ENCODE measurements around the gene OR2A5. TPM values are rescaled to one million over a fixed set of nuclear protein-coding genes. Genes with fewer than 3 reads are reported as not detected.

OR2A5 gene
- total RNA-seq, 1 donor from 2014 or later: not detected

- DNase-seq (ENCODE audit: low read depth): peak; percentile 9
- no peak for TF ChIP-seq CTCF (IDR thresholded peaks at IDR 0.05; ENCODE audit: insufficient read depth, low read length, poor library complexity, severe bottlenecking)
- Histone ChIP-seq H3K36me3 (ENCODE audit: control insufficient read depth, insufficient read depth, low read length) (no peaks in the 10 kb centered on the region), H3K4me3 (ENCODE audit: low read depth, low read length) (no peak overlapping the region), H3K27me3 (ENCODE audit: control insufficient read depth, insufficient read depth, low read length) (no peaks in the 10 kb centered on the region)
These were observed 9.2 kb downstream of the OR2A5 start for GRCh38 chr7:144057954-144058353.

GRCh38 chr7:144063710-144064109 is 15.0 kb downstream of the OR2A5 start:
- Histone ChIP-seq H3K27me3 (ENCODE audit: control insufficient read depth, insufficient read depth, low read length) (no peaks in the 10 kb centered on the region), H3K36me3 (ENCODE audit: control insufficient read depth, insufficient read depth, low read length) (no peaks in the 10 kb centered on the region), H3K4me3 (ENCODE audit: low read depth, low read length) (no peak overlapping the region)
- TF ChIP-seq CTCF (IDR thresholded peaks at IDR 0.05; ENCODE audit: insufficient read depth, low read length, poor library complexity, severe bottlenecking): peak; percentile 29
- DNase-seq (ENCODE audit: low read depth): no peak

GRCh38 chr7:144069511-144069910 is 20.8 kb downstream of the OR2A5 start, which contains the start of gene OR2A25:
Gene OR2A25, plus strand, starts transcription at chr7:144069811. Its CDS starts 4,409 bp downstream, at chr7:144074220.
- TF ChIP-seq CTCF (IDR thresholded peaks at IDR 0.05; ENCODE audit: insufficient read depth, low read length, poor library complexity, severe bottlenecking): no peak
- DNase-seq (ENCODE audit: low read depth): no peak
- Histone ChIP-seq H3K4me3 (ENCODE audit: low read depth, low read length) (no peak within 1 kb of the TSS), H3K27me3 (ENCODE audit: control insufficient read depth, insufficient read depth, low read length) (no peaks in the 10 kb centered on the region), H3K36me3 (ENCODE audit: control insufficient read depth, insufficient read depth, low read length) (no peaks in the 10 kb centered on the region)

GRCh38 chr7:144069953-144070352 is 21.2 kb downstream of the OR2A5 start:
- no peak for DNase-seq (ENCODE audit: low read depth)
- no peaks in the 10 kb centered on the region for H3K36me3 ChIP-seq (ENCODE audit: control insufficient read depth, insufficient read depth, low read length)
- no peak for TF ChIP-seq CTCF (IDR thresholded peaks at IDR 0.05; ENCODE audit: insufficient read depth, low read length, poor library complexity, severe bottlenecking)
- H3K4me3 ChIP-seq (ENCODE audit: low read depth, low read length): no peak overlapping the region
- no peaks in the 10 kb centered on the region for H3K27me3 ChIP-seq (ENCODE audit: control insufficient read depth, insufficient read depth, low read length)

GRCh38 chr7:144074374-144074773 is 25.6 kb downstream of the OR2A5 start:
- H3K27me3 ChIP-seq (ENCODE audit: control insufficient read depth, insufficient read depth, low read length): no peaks in the 10 kb centered on the region
- no peak for DNase-seq (ENCODE audit: low read depth)
- H3K36me3 ChIP-seq (ENCODE audit: control insufficient read depth, insufficient read depth, low read length): no peaks in the 10 kb centered on the region
- no peak overlapping the region for H3K4me3 ChIP-seq (ENCODE audit: low read depth, low read length)
- TF ChIP-seq CTCF (IDR thresholded peaks at IDR 0.05; ENCODE audit: insufficient read depth, low read length, poor library complexity, severe bottlenecking): no peak

GRCh38 chr7:144085978-144086377 is 37.2 kb downstream of the OR2A5 start, which contains the start of gene OR2A12:
Gene OR2A12, plus strand, starts transcription at chr7:144086278. Its CDS starts 8,830 bp downstream, at chr7:144095108.
- Histone ChIP-seq H3K27me3 (ENCODE audit: control insufficient read depth, insufficient read depth, low read length) (no peaks in the 10 kb centered on the region), H3K36me3 (ENCODE audit: control insufficient read depth, insufficient read depth, low read length) (no peaks in the 10 kb centered on the region), H3K4me3 (ENCODE audit: low read depth, low read length) (no peak within 1 kb of the TSS)
- no peak for TF ChIP-seq CTCF (IDR thresholded peaks at IDR 0.05; ENCODE audit: insufficient read depth, low read length, poor library complexity, severe bottlenecking)
- DNase-seq (ENCODE audit: low read depth): no peak
